Parathyroid adenoma (tissue), 2 donors: Measurements from ENCODE around the gene RIN3.

Source experiments
- H2AFZ ChIP-seq: fragments of 300-600 bp; sonication (generic); one replicate; pipeline ENCODE4 v1.7.0; 2017; ENCODE audit warnings: antibody characterized with exemption, mild to moderate bottlenecking
- H3K27ac ChIP-seq: fragments of 300-600 bp; sonication (generic); one replicate; pipeline ENCODE4 v1.7.0; 2017
- H3K27me3 ChIP-seq: fragments of 300-600 bp; sonication (generic); one replicate; pipeline ENCODE4 v1.7.0; 2017; ENCODE audit warnings: low read length; ENCODE audit not compliant: control insufficient read depth, insufficient read depth
- H3K36me3 ChIP-seq: fragments of 300-600 bp; sonication (generic); one replicate; pipeline ENCODE4 v1.7.0; 2017; ENCODE audit warnings: low read length; ENCODE audit not compliant: control insufficient read depth, insufficient read depth
- H3K4me1 ChIP-seq: fragments of 300-600 bp; sonication (generic); one replicate; pipeline ENCODE4 v1.7.0; 2017; ENCODE audit warnings: control low read depth
- H3K4me2 ChIP-seq: fragments of 300-600 bp; sonication (generic); one replicate; pipeline ENCODE4 v1.7.0; 2017; ENCODE audit warnings: low read length
- H3K4me3 ChIP-seq: fragments of 300-600 bp; sonication (generic); one replicate; pipeline ENCODE4 v1.7.0; 2017; ENCODE audit warnings: low read depth, low read length
- H3K79me2 ChIP-seq: fragments of 300-600 bp; sonication (generic); one replicate; pipeline ENCODE4 v1.7.0; 2017; ENCODE audit warnings: control low read depth
- H3K9ac ChIP-seq: fragments of 300-600 bp; sonication (generic); one replicate; pipeline ENCODE4 v1.7.0; 2017; ENCODE audit warnings: mild to moderate bottlenecking
- H3K9me3 ChIP-seq: fragments of 300-600 bp; sonication (generic); one replicate; pipeline ENCODE4 v1.7.0; 2017; ENCODE audit warnings: low read length; ENCODE audit not compliant: control insufficient read depth
- TF ChIP-seq, protein P1 (sequence below): fragments of 300-600 bp; sonication (generic); IDR thresholded peaks from one replicate; pipeline ENCODE4 v1.7.0; 2017; ENCODE audit warnings: antibody characterized with exemption, mild to moderate bottlenecking
- donor health status: primary hyperparathyroidism.

The RIN3 gene

GRCh38 chr14:92660571-92660970 is 147.0 kb downstream of the RIN3 start:
- no peak overlapping the region for H2AFZ ChIP-seq
- H3K36me3 ChIP-seq: no peaks in the 10 kb centered on the region
- H3K79me2 ChIP-seq: no peaks in the 10 kb centered on the region
- H3K4me2 ChIP-seq: no peak overlapping the region
- peaks cover 12% of the 10 kb centered on the region for H3K4me1 ChIP-seq
- no peak overlapping the region for H3K4me3 ChIP-seq
- H3K27ac ChIP-seq: no peak overlapping the region
- H3K9me3 ChIP-seq: no peaks in the 10 kb centered on the region
- TF ChIP-seq, protein P1, sequence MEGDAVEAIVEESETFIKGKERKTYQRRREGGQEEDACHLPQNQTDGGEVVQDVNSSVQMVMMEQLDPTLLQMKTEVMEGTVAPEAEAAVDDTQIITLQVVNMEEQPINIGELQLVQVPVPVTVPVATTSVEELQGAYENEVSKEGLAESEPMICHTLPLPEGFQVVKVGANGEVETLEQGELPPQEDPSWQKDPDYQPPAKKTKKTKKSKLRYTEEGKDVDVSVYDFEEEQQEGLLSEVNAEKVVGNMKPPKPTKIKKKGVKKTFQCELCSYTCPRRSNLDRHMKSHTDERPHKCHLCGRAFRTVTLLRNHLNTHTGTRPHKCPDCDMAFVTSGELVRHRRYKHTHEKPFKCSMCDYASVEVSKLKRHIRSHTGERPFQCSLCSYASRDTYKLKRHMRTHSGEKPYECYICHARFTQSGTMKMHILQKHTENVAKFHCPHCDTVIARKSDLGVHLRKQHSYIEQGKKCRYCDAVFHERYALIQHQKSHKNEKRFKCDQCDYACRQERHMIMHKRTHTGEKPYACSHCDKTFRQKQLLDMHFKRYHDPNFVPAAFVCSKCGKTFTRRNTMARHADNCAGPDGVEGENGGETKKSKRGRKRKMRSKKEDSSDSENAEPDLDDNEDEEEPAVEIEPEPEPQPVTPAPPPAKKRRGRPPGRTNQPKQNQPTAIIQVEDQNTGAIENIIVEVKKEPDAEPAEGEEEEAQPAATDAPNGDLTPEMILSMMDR: no peak
- H3K9ac ChIP-seq: no peak overlapping the region
- H3K27me3 ChIP-seq: no peaks in the 10 kb centered on the region

DNA sequence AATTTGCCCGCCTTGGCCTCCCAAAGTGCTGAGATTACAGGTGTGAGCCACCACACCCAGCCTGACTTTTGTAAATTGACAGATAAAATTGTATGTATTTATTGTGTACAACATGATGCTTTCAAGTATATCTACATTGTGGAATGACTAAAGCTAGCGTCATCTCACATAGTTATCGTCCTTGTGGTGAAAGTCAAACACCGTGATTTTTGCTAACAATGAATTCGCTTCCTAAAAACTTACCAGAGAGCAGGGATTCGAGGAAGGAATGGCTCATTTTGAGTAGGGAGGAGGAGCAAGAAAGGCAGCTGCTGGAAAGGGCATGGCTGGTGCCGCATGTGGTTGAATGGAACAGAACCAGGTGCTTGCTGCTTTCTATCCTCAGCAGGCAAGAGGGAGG is 149.5 kb downstream of the RIN3 start:
- H3K27ac ChIP-seq: no peak overlapping the region
- no peak overlapping the region for H3K9ac ChIP-seq
- H3K9me3 ChIP-seq: no peaks in the 10 kb centered on the region
- TF ChIP-seq, protein P1: no peak
- no peaks in the 10 kb centered on the region for H3K4me1 ChIP-seq
- H3K79me2 ChIP-seq: no peaks in the 10 kb centered on the region
- H3K4me2 ChIP-seq: no peak overlapping the region
- no peak overlapping the region for H3K4me3 ChIP-seq
- no peaks in the 10 kb centered on the region for H3K36me3 ChIP-seq
- no peaks in the 10 kb centered on the region for H3K27me3 ChIP-seq
- H2AFZ ChIP-seq: no peak overlapping the region

- Histone ChIP-seq H3K4me1 (no peaks in the 10 kb centered on the region), H3K9ac (no peak overlapping the region), H3K9me3 (no peaks in the 10 kb centered on the region), H3K4me3 (no peak overlapping the region), H3K36me3 (no peaks in the 10 kb centered on the region), H3K27me3 (no peaks in the 10 kb centered on the region), H3K4me2 (no peak overlapping the region), H3K79me2 (no peaks in the 10 kb centered on the region), H2AFZ (no peak overlapping the region), H3K27ac (no peak overlapping the region)
- TF ChIP-seq, protein P1: no peak
Observed at GRCh38 chr14:92665661-92666110, 152.1 kb downstream of the RIN3 start.

GRCh38 chr14:92666251-92666650 is 152.7 kb downstream of the RIN3 start:
- Histone ChIP-seq H3K79me2 (no peaks in the 10 kb centered on the region), H3K4me2 (no peak overlapping the region), H3K27ac (no peak overlapping the region), H3K36me3 (no peaks in the 10 kb centered on the region), H2AFZ (no peak overlapping the region), H3K4me1 (no peaks in the 10 kb centered on the region), H3K4me3 (no peak overlapping the region), H3K27me3 (no peaks in the 10 kb centered on the region), H3K9ac (no peak overlapping the region), H3K9me3 (no peaks in the 10 kb centered on the region)
- TF ChIP-seq, protein P1: no peak

DNA sequence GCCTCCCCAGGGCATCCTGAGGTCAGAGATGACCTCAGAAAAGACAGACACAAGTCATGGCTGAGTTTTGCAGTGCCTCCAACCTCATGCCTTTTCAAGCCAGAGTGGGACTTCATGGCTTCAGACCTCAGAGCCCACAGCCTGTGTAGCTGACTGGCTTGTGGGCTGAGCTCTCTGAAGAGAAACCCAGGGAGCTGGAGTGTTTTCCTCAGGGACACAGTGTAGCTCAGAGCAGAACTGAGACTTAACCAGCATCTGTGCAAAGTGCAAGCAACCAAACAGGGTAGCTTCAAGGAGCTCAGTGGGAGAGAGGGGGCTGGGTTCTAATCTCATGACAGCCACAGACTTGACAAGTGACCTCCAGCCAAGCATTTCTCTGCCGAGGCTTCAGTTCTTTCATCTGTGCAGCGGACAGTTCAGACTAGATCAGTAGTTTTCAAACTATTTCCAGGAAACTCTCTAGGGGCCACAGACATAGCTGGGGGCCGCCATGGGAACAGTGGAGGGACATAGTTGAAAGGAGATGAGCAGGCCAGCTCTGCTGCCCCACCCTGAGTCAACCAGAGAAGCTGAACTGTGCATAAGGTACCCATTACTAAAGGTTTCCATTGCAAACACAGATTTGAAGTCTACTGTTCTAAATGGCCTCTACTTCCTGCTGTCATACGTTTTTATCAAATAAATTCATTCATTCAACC is 154.8 kb downstream of the RIN3 start:
- Histone ChIP-seq H3K27me3 (no peaks in the 10 kb centered on the region), H3K4me2 (no peak overlapping the region), H3K9ac (no peak overlapping the region), H3K27ac (no peak overlapping the region), H3K36me3 (no peaks in the 10 kb centered on the region), H3K4me3 (no peak overlapping the region), H3K79me2 (no peaks in the 10 kb centered on the region), H2AFZ (no peak overlapping the region), H3K9me3 (no peaks in the 10 kb centered on the region), H3K4me1 (no peaks in the 10 kb centered on the region)
- TF ChIP-seq, protein P1: no peak
